HG03342 (cell line): Measurements from ENCODE around the gene ADAMTS6.
"Not testable (repeated sequence)": the region's sequence is repeated elsewhere in the genome, so short reads cannot be mapped to it uniquely, and the experiment has no call there.

Experiments
- ATAC-seq: cut with Tn5 transposase; IDR thresholded peaks from one replicate; pipeline ENCODE4 v1.9.1; 2021; ENCODE audit warnings: mild to moderate bottlenecking, moderate library complexity; ENCODE audit not compliant: unreplicated experiment

Gene ADAMTS6

DNA sequence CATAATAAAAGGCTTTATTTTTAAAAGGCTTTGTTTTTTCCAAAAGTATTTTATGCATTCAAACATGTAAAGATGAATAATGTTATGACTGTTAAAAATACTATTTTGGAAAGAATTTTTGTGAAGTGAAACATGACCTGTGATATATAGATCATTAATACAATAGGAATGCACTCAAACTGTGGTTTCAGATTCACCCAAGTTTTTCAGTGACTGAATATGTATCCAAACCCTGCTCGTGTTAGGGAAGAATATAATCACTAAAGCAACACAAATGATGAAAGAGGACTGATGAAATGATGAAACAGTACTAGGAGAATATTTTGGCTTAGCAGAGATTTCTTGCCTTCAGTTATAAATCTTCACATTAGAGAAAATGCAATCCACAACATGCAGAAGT, 278.0 kb downstream of the ADAMTS6 start:
- no peak for ATAC-seq

GRCh38 chr5:65199993-65200675, 281.6 kb downstream of the ADAMTS6 start:
- no peak for ATAC-seq

- no peak for ATAC-seq
Measured at GRCh38 chr5:65198456-65199120, 283.1 kb downstream of the ADAMTS6 start.

- ATAC-seq = no peak
Measured at GRCh38 chr5:65197531-65198455, 283.9 kb downstream of the ADAMTS6 start.

GRCh38 chr5:65194871-65195270, 286.8 kb downstream of the ADAMTS6 start:
- no peak for ATAC-seq

- no peak for ATAC-seq
Measured at GRCh38 chr5:65192331-65192730, 289.4 kb downstream of the ADAMTS6 start.

- ATAC-seq = no peak
Measured at GRCh38 chr5:65191554-65192135, 290.1 kb downstream of the ADAMTS6 start.

- ATAC-seq = peak; percentile 49
Measured at GRCh38 chr5:65190328-65191053, 291.2 kb downstream of the ADAMTS6 start.

- no peak for ATAC-seq
Measured at GRCh38 chr5:65186646-65187227, 295.0 kb downstream of the ADAMTS6 start.

DNA sequence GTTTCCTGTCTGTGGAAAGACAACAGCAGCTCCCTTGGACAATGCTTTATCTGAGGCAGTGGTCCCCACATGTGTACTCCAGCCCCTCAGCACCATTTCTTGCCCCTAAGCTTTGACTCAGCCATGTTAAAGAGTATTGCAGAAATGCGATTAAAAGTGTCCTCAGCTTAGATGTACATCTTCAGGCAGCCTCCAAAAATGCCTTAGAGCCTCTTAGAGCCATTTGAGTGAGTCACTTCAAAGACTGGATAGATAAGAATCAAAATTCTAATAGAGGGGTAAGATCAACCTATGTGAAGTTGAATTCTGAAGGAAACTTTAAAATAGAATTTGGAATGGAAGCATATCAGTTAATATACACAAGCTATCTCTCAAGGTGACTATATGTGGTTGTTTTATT, 296.3 kb downstream of the ADAMTS6 start:
- ATAC-seq = no peak

GRCh38 chr5:65184780-65185179, 296.9 kb downstream of the ADAMTS6 start:
- ATAC-seq = no peak

- not testable (repeated sequence) for ATAC-seq
Measured at GRCh38 chr5:65174231-65174630, 307.5 kb downstream of the ADAMTS6 start.

DNA sequence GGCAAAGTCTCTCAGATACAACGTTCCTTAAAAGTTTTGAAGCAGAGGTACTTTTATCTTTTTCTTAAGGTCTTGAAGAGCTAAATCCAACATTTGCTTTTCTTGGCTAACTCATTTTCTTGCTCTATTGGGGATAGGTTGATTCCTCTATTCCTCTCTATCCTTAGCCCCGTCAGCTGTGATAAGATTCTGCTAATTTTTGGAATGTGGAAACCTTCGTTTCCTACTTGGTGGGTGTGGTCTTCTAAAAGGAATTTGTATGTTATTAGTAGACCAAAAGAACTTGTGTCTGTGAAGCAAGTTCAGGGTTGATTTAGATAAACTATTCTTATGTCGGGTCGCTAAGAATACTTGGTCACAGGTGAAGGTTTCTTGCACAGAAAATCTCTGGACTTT, 308.6 kb downstream of the ADAMTS6 start:
- no peak for ATAC-seq

- peak; percentile 100 for ATAC-seq
Measured at GRCh38 chr5:65172486-65173129, 309.1 kb downstream of the ADAMTS6 start.

- ATAC-seq = no peak
Measured at GRCh38 chr5:65171645-65172044, 310.1 kb downstream of the ADAMTS6 start.

GRCh38 chr5:65163698-65164097, 318.0 kb downstream of the ADAMTS6 start:
- ATAC-seq = no peak

DNA sequence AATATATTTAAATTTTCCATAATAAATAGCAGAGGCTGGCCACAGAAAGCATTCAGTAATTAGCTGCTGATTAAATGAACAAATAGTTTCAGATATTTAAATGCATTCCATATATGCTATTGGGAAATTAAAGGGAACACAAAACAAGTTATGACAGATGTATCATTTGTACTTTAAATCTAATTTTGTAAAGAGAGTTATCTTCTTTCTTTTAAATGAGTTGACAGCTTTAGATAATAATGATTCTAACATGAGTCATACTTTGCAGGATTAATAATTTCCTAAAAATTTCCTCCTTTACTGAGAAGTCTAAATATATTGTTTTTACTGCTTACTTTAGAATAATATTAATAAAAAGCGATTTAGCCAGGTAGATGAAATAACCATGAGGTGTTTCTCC, 320.1 kb downstream of the ADAMTS6 start:
- no peak for ATAC-seq

- no peak for ATAC-seq
Measured at GRCh38 chr5:65157906-65158603, 323.7 kb downstream of the ADAMTS6 start.

DNA sequence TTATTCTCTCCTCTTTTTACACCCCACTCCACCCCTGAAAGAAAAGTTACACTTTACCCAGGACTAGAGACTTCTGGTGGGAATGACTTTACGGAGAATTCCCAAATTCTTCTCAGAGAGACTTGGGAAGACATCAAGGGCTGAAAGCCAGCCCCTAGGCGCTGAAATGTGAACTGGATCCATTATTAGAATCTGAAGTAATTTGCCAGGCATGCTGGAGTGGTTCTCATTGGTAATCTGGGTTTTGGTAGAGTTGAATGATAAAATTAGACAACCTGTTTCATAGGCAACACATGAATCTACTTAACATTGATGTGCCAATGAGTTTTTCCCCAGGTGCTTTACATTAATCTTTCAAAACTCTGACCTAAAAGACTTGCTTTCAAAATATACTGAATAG, 324.8 kb downstream of the ADAMTS6 start:
- no peak for ATAC-seq
